Right hindlimb (tissue), 1 donor: Measurements from ENCODE around the gene PSMB1.
A peak's percentile ranks its signal among the peaks of the same experiment; 100 is the strongest.
"Not testable (repeated sequence)": the region's sequence is repeated elsewhere in the genome, so short reads cannot be mapped to it uniquely, and the experiment has no call there.

Experiments
- DNase-seq: peaks from one replicate; pipeline ENCODE4 v3.0.0-alpha.2; 2018

Gene PSMB1

DNA sequence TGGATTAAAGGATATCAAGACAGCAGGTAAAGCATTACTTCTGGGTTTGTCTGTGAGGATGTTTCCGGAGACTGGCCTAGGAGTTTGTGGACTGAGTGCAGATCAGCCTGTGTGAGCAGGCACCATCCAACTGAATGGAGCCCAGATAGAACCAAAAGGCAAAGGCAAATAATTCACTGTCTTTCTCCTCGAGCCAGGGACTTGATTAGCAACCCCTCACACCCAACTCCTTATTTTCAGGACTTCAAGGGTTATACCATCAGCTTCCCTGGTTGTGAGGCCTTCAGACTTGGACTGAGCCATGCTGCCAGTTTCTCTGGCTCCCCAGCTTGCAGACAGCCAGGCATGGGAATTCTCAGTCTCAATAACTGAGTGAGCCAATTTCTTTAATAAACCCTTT is 19.3 kb downstream of the PSMB1 start:
- DNase-seq: no peak

DNA sequence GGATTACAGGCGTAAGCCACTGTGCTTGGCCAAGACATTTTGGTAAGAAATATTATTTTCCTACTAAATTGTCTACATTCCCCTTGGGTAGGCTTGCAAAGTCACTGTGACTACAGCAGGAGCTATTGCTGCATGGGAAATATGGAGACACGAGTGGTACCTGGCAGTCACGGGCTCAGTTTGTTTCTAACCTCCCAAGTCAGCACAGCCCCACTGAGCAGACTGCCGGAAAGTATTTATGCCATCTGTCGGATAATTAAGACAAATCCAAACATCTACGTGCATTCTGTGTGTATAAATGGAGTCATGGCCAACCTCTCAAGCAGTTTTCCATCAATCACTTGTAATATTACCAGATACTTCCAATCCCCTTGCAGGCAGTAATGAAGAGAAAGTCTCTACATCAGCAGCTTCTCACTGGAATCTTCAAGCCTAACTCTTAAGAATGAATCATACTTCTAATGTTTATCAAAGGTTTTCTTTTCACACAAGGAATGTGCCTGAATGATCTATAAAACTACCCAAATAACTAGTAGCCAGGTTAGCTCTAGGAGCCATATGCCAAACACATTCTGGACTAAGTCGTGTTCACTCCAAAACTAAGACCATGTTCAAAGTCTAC is 20.1 kb downstream of the PSMB1 start:
- DNase-seq: no peak

DNA sequence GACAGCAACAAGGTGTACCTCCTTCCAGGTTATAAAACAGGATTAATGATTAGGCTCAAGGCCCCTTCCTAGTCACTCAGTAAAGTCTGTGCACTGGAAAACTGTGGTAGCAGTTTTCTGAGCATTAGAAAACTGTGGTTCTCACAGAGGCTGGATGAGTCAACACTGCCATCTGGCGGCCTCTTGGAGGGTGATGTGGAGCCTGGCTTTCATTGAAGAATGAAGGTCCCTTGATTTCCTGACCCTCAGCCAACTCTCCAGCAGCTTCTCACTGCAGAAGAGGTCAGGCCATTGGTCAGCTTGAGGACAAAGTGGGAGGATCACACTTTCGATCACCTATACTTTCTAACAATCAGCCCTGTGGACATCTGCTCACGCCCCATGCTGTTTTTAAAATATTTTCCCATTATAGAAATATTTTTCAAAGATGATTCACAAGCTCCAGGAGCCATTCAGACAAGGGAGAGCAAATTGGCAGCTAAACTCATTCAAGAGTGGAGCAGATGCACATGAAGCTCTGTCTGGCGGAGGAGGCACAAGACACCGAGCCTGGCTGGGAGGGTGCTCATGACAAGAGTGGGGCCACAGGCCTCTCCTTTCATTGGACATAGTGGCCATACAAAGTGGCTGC is 23.2 kb downstream of the PSMB1 start:
- DNase-seq: peak; percentile 80

DNA sequence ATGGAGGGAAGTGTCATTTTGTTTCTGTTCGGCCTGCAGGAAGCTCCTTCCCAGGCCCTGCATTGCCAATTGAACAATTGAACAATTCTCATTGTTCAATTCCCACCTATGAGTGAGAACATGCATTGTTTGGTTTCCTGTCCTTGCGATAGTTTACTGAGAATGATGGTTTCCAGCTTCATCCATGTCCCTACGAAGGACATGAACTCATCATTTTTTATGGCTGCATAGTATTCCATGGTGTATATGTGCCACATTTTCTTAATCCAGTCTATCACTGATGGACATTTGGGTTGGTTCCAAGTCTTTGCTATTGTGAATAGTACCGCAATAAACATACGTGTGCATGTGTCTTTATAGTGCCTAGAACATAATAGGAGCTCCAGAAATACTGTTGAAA is 25.1 kb downstream of the PSMB1 start:
- DNase-seq: not testable (repeated sequence)

DNA sequence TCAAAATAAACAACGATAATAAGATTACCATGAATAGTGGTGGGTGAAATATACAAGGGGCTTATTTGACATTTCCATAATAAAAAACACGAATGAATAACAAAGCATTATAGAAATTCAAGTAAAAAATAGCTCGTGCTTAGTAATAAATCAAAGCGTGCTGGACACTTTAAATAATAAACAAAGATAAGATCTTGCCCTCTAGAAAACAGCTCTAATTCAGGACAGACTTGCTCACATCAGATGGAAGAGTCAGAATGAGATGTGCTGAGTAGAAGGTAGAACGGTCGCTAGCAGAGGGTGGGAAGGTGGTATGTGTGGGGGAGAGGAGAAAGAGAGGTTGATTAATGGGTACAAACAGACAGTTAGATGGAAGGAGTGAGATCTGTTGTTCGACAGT is 27.3 kb downstream of the PSMB1 start:
- DNase-seq: no peak

DNA sequence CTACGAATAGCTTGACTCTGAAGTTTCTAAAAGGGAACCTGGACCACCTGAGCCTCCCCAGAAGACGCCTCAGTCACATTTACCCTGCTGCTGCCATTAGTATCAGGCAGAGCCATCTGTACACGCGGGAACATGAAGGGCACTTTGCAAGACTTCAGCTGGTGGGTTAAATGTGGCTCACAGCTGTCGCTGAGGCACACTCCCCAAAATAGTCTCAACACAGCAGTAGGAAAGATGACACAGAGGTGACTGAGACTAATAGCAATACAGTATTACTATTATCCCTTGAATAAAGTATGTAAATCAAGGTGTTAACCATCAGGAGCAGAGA is 29.0 kb downstream of the PSMB1 start:
- peak; percentile 49 for DNase-seq

DNA sequence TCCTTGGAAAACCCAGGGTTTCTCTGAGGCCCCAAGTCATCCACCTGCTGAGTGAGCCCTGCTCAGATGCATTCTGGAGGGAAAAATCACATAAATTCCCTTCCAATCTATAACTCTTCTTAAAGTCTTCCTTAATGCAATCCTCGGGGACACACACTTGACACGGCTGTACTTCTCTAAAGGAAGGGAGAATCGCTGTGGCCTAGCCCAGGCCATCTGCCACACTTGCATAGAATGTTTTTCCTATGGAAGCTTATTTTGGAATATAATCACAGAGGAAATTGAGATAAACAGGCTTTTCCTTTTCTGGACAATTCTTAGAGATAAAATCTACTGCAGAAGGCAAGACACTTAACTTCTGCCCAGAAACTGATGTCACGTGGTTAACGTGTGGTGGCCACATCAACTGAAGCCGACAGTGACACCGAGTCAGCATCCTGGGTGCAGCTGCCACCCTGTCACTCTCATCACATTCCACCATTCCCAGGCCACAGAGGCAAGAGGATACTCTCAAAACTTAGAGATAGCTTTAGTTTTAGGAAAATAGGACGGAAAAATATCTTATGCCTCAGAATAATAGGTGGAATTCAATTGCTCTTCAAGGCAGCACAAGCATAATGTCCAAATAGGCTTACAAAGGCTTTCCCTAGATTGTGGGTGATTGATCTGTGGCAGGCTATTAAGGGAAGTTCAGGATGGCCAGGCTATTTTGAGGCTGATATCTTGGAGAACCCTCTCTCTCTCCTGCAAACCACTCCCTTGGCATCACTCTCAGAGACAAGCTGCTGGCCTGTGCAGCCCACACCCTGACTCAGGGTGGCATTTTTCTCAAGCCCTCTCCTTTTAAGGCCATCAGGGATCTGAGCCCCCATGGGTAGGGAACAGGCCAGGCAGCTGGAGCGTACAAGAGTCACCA is 29.6 kb downstream of the PSMB1 start:
- DNase-seq: no peak

DNA sequence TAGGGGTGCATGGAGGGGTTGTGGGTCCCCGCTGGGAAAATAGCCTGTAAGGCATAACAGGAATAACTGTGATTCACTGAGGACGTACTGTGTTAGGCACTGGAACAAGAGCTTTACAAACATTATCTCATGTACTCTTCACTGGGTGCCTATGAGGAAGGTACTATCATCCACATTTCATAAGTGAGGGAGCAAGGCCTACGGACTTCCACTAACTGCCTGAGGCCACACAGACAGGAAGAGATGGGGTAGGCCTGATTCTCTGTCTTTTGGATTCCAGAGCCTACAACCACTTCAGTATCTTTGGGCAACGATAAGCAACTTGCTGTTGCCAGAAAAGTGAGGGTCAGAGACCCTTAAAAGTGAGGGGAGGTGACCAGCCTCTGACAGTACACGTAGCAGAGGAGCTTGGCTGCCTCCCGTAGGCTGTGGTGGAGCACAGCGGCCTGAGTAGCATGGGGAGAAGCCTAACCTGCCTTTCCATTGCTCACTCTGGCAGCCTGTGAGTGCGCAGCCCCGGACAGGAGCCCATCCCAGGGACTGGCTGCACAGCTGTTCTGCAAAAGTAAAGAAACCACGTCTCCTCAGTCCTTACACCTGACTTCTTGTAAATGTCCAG is 30.4 kb downstream of the PSMB1 start:
- no peak for DNase-seq

DNA sequence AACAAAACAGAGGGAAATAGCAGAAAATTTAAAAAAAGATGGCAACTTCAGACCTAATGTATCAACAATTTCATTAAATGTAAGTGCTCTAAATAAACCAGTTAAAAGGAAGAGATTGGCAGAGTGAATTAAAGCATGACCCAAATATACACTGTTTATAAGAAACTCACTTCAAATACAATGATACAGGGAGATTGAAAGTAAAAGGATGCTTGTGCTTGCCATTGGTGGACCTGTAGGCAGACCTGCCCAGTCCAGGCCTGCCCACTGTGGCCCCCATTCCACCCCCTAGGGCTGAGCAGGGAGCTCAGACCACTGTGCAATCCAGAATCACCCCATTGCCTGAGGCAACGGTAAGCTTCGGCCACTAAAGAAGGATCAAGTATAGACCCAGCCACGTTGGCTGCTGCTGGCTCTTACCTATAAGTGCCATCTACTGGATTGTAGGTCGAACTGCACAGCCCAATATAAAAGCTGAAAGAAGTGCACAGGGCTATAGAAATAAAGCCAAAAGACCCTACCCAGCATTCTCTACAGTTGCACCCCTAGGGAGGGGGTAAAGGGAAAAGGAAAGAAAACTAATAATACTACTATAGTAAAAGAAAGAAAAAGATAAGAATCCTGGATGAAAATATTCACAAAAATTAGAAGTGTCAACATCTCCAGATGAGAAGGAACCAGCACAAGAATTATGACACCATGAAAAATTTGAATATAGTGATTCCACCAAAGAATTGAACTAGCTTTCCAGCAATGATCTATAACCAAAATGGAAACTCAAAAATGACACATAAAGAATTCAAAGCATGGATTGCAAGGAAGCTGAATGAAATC is 36.1 kb downstream of the PSMB1 start:
- no peak for DNase-seq

DNA sequence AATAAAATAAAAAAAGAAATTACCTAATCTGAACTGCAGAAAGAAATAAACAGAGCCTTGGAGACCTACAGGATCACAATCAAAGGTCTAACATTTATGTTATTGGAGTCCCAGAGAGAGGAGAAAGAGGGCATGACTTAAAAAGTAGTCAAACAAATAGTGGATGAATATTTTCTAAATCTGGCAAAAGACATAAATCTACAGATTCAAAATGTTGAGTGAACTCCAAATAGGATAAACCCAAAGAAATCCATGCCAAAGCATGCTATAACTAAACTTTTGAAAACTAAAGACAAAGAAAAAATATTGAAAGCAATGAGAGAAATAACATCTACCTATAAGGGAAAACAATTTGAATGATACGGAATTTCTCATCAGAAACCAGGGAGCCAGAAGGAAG is 38.2 kb downstream of the PSMB1 start:
- DNase-seq: no peak

DNA sequence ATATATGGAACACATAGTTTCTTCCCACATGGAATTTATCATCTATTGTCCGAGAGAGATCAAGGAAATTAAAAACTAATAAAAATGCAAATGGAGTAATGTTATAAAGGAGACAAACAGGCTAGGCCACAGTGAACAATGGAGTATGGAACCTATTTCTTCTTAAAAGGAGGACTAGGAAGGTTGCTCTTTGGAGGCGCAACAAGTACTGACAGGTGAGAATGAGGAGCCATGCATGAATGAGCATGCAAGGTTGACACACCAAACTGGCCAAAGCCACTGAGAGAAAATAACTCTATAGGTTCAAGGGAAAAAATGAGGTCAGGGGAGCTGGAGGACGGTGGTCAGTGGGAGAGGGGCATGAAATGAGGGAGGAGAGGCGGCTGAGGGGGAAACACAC is 40.9 kb downstream of the PSMB1 start:
- no peak for DNase-seq

DNA sequence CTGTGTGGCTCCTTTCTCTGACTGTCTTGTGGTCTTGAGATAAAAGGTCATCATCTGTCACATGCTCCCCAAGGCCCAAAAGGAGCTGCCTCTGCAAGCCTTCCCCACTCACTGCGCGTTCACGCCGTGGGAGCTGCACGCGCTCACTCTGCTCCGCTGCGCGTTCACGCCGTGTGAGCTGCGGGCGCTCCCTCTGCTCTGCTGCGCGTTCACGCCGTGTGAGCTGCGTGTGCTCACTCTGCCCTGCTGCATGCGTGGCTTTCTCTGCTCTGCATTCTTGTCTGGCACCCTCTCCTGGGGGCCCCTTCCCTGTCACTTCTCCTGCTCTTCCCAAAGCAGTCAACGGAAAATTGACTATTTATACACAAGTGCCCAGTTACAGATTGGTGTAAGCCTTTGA is 42.5 kb downstream of the PSMB1 start:
- DNase-seq: no peak

DNA sequence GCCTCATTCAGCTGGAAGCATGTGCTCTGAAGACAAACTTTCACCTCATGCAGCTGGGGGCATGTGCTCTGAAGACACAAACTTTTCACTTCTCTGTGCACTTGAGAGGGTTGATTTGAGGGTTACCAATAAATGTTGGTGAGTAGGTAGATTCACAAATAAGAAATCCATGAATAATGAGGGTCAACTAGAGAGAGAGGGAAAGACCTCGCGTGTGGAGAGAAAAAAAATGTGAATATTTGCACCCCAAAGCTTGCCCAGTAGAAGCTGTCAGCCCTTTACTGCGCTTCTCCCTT is 43.4 kb downstream of the PSMB1 start:
- DNase-seq: no peak

DNA sequence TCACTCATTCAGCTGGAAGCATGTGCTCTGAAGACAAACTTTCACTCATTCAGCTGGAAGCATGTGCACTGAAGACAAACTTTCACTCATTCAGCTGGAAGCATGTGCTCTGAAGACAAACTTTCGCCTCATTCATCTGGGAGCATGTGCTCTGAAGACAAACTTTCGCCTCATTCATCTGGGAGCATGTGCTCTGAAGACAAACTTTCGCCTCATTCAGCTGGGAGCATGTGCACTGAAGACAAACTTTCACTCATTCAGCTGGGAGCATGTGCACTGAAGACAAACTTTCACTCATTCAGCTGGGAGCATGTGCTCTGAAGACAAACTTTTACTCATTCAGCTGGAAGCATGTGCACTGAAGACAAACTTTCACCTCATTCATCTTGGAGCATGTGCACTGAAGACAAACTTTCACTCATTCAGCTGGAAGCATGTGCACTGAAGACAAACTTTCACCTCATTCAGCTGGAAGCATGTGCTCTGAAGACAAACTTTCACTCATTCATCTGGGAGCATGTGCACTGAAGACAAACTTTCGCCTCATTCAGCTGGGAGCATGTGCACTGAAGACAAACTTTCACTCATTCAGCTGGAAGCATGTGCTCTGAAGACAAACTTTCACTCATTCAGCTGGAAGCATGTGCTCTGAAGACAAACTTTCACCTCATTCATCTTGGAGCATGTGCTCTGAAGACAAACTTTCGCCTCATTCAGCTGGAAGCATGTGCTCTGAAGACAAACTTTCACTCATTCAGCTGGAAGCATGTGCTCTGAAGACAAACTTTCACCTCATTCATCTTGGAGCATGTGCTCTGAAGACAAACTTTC is 44.0 kb downstream of the PSMB1 start:
- DNase-seq: not testable (repeated sequence)

DNA sequence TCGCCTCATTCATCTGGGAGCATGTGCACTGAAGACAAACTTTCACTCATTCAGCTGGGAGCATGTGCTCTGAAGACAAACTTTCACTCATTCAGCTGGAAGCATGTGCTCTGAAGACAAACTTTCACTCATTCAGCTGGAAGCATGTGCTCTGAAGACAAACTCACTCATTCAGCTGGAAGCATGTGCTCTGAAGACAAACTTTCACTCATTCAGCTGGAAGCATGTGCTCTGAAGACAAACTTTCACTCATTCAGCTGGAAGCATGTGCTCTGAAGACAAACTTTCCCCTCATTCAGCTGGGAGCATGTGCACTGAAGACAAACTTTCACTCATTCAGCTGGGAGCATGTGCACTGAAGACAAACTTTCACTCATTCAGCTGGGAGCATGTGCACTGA is 44.8 kb downstream of the PSMB1 start:
- not testable (repeated sequence) for DNase-seq

DNA sequence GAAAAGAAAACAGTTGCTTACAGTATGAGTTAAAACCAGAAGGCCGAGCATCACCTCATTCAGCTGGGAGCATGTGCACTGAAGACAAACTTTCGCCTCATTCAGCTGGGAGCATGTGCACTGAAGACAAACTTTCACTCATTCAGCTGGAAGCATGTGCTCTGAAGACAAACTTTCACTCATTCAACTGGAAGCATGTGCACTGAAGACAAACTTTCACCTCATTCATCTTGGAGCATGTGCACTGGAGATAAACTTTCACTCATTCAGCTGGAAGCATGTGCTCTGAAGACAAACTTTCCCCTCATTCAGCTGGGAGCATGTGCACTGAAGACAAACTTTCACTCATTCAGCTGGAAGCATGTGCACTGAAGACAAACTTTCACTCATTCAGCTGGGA is 45.4 kb downstream of the PSMB1 start:
- not testable (repeated sequence) for DNase-seq

DNA sequence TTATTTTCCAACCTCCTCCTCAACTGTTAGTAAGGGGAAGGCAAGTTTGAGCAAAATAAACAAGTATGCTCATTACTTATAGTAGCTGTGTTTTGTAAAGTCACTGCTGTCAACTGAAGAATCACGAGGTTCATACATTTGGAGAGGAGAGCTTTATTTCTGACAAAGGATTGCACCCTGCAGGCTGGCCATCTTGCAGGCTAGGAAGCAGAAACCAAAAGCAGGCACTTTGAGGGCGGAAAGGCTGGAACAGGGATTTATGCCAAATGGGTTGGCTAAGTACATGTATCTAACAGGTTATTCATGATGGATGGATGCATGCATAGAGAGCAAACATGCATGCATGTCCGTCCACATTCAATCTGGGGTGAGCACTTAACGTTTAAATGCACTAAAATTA is 46.7 kb downstream of the PSMB1 start:
- DNase-seq: no peak

DNA sequence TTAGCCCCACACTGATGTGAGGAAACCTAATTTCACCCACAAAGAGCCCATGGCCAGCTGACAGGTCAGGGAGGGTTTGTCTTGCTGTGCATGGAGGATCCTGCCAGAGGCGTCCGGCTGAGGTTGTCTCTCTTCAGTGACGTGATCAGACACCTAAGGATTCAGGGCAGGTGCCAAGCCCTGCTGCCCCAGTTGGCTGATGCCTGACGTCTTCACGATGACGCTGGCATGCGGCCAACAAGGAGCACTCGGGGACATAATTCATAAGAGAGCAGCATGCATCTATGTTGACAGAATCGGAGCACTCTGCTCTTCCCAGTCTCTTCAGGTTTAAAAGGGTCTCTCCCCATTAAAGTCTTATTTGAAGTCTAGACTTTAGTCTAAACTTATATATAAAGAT is 47.8 kb downstream of the PSMB1 start:
- no peak for DNase-seq

DNA sequence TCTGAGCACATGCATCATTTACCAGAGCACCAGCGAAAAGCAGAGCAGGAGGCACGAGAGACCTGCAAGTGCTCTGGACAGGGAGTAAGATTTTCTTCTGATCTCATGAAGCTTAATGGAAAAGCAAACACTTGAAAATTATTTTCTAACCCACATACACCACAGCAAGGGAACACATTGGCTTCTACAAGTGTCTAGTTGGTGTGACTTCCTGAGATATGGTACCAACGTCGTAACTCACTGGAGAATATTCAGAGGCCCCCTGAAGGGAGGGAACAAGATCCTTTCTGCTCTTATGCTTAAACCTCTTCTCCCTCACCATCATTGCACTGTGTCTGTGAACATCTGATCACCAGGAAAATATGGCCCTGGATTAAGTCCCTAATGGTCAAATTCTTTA is 48.6 kb downstream of the PSMB1 start:
- DNase-seq: no peak

DNA sequence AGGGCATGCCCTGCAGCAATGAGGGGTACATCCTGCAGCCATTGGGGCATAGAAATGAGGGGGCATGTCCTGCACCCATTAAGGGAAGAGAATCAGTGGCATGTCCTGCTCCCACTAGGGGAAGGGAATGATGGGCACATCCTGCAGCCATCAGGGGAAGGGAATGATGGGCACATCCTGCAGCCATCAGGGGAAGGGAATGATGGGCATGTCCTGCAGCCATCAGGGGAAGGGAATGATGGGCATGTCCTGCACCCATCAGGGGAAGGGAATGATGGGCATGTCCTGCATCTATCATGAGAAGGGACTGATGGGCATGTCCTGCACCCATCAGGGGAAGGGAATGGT is 49.7 kb downstream of the PSMB1 start:
- no peak for DNase-seq

DNA sequence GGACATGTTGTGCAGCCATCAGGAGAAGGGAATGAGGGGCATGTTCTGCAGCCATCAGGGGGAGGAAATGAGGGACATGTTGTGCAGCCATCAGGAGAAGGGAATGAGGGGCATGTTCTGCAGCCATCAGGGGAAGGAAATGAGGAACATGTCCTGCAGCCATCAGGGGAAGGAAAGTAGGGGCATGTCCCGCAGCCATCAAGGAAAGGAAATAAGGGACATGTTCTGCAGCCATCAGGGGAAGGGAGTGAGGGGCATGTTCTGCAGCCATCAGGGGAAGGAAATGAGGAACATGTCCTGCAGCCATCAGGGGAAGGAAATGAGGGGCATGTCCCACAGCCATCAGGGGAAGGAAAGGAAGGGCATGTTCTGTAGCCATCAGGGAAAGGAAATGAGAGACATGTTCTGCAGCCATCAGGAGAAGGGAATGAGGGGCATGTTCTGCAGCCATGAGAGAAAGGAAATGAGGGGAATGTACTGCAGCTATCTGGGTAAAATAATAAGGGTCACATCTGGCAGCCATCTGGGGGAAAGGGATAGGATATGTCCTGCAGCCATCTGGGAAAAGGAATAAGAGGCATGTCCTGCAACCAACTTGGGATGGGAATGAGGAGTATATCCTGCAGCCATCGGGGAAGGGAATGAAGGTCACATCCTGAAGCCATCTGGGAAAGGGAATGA is 50.2 kb downstream of the PSMB1 start:
- not testable (repeated sequence) for DNase-seq

DNA sequence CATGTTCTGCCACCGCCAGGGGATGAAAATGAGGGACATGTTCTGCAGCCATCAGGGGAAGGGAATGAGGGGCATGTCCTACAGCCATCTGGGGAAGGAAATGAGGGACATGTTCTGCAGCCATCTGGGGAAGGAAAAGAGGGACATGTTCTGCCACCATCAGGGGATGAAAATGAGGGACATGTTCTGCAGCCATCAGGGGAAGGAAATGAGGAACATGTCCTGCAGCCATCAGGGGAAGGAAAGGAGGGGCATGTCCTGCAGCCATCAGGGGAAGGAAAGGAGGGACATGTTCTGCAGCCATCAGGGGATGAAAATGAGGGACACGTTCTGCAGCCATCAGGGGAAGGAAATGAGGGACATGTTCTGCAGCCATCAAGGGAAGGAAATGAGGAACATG is 50.8 kb downstream of the PSMB1 start:
- not testable (repeated sequence) for DNase-seq
